ENCODE data around the gene TMEM167B.

Gene TMEM167B

DNA sequence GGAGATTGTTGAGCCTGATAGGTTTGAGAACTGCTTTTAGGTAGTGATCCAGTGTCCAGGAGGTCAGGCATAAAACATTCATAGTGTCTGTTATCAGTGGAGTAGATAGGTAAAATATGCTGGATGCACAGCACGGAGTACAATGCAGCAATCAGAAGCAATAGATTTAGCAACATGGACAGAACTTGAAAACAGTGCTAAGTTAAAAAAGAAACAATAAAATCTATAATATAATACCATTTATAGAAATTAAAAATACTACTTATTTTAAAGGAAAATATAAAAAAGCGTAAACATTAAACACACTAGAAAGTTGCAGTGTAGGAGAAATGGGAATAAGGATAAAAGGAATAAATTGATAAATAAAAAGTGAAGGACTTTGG is 11.3 kb upstream of the TMEM167B start:
- Histone ChIP-seq H3K4me1 (ENCODE audit: insufficient read depth, low read length) (peaks cover 19% of the 10 kb centered on the region), H3K4me2 (ENCODE audit: insufficient read depth, low read length) (no peak overlapping the region), H2AFZ (ENCODE audit: low read depth, low read length) (no peak overlapping the region)

GRCh38 chr1:109080441-109081082 is 10.0 kb upstream of the TMEM167B start:
- Histone ChIP-seq H3K9ac (ENCODE audit: low read depth, low read length) (no peak overlapping the region), H3K36me3 (ENCODE audit: insufficient read depth, low read length) (no peaks in the 10 kb centered on the region), H3K27ac (ENCODE audit: low read length) (no peak overlapping the region), H3K9me3 (ENCODE audit: insufficient read depth, low read length, severe bottlenecking) (no peaks in the 10 kb centered on the region), H3K4me3 (ENCODE audit: low read depth in 1 of 2, low read length in 2 of 2) (no peak overlapping the region), H3K4me2 (ENCODE audit: insufficient read depth, low read length) (no peak overlapping the region), H4K20me1 (ENCODE audit: insufficient read depth, low read length) (no peaks in the 10 kb centered on the region), H2AFZ (ENCODE audit: low read depth, low read length) (no peak overlapping the region), H3K79me2 (ENCODE audit: insufficient read depth, low read length) (peaks cover 2% of the 10 kb centered on the region), H3K4me1 (ENCODE audit: insufficient read depth, low read length) (peaks cover 9% of the 10 kb centered on the region), H3K27me3 (ENCODE audit: insufficient read depth, low read length, poor library complexity) (no peaks in the 10 kb centered on the region)
- TF ChIP-seq EZH2 (IDR thresholded peaks at IDR 0.05; ENCODE audit: borderline replicate concordance, low read depth, low read length, severe bottlenecking), result no peak
- TF ChIP-seq CTCF (IDR thresholded peaks at IDR 0.05; ENCODE audit: borderline replicate concordance, extremely low read depth, low read length, poor library complexity, severe bottlenecking), result no peak
- ATAC-seq (ENCODE audit: insufficient read depth, low read depth) (no peak), DNase-seq (no peak)

More for the DNA sequence above, 11.3 kb upstream of the TMEM167B start:
- Histone ChIP-seq H4K20me1 (ENCODE audit: insufficient read depth, low read length) (no peaks in the 10 kb centered on the region), H3K4me3 (ENCODE audit: low read depth in 1 of 2, low read length in 2 of 2) (no peak overlapping the region), H3K36me3 (ENCODE audit: insufficient read depth, low read length) (no peaks in the 10 kb centered on the region), H3K9ac (ENCODE audit: low read depth, low read length) (no peak overlapping the region), H3K27ac (ENCODE audit: low read length) (no peak overlapping the region), H3K27me3 (ENCODE audit: insufficient read depth, low read length, poor library complexity) (no peaks in the 10 kb centered on the region), H3K79me2 (ENCODE audit: insufficient read depth, low read length) (peaks cover 13% of the 10 kb centered on the region), H3K9me3 (ENCODE audit: insufficient read depth, low read length, severe bottlenecking) (no peaks in the 10 kb centered on the region)
- ATAC-seq (ENCODE audit: insufficient read depth, low read depth) (no peak), DNase-seq (no peak)
- TF ChIP-seq EZH2 (IDR thresholded peaks at IDR 0.05; ENCODE audit: borderline replicate concordance, low read depth, low read length, severe bottlenecking) (no peak), CTCF (IDR thresholded peaks at IDR 0.05; ENCODE audit: borderline replicate concordance, extremely low read depth, low read length, poor library complexity, severe bottlenecking) (no peak)

DNA sequence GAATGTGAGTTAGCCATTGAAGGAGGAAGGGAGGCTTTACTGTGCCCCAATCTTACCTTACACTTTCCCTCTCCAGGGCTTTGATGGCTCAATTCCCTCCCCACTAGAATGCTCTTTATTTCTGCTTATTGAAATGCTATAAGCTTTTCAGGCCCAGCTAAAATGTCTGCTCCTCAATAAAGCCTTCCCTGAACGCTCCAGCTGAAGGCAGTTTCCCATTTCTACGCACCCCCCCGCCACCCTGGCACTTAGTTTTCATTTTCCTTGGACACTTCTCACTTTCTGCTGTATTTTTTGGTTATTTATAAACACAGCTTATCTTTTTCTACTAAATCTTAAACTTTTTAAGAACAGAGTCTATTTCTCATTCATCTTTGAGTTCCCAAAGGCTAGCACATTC is 7.1 kb upstream of the TMEM167B start:
- no peak overlapping the region for H3K4me3 ChIP-seq (ENCODE audit: low read depth in 1 of 2, low read length in 2 of 2)
- H3K4me1 ChIP-seq (ENCODE audit: insufficient read depth, low read length), result no peaks in the 10 kb centered on the region
- H3K9me3 ChIP-seq (ENCODE audit: insufficient read depth, low read length, severe bottlenecking), result no peaks in the 10 kb centered on the region
- no peak overlapping the region for H3K27ac ChIP-seq (ENCODE audit: low read length)
- H4K20me1 ChIP-seq (ENCODE audit: insufficient read depth, low read length), result no peaks in the 10 kb centered on the region
- H3K79me2 ChIP-seq (ENCODE audit: insufficient read depth, low read length), result no peaks in the 10 kb centered on the region
- H2AFZ ChIP-seq (ENCODE audit: low read depth, low read length), result no peak overlapping the region
- no peak overlapping the region for H3K4me2 ChIP-seq (ENCODE audit: insufficient read depth, low read length)
- ATAC-seq (ENCODE audit: insufficient read depth, low read depth) (no peak), DNase-seq (no peak)
- H3K9ac ChIP-seq (ENCODE audit: low read depth, low read length), result no peak overlapping the region
- no peaks in the 10 kb centered on the region for H3K27me3 ChIP-seq (ENCODE audit: insufficient read depth, low read length, poor library complexity)
- H3K36me3 ChIP-seq (ENCODE audit: insufficient read depth, low read length), result no peaks in the 10 kb centered on the region
- no peak for TF ChIP-seq CTCF (IDR thresholded peaks at IDR 0.05; ENCODE audit: borderline replicate concordance, extremely low read depth, low read length, poor library complexity, severe bottlenecking)
- no peak for TF ChIP-seq EZH2 (IDR thresholded peaks at IDR 0.05; ENCODE audit: borderline replicate concordance, low read depth, low read length, severe bottlenecking)

All from DND-41 (cell line).